Esophagus muscularis mucosa (tissue), 4 donors: ENCODE measurements around the gene RCBTB1. TPM values are rescaled to one million over a fixed set of nuclear protein-coding genes. Genes with fewer than 3 reads are reported as not detected.

Experiments used
- DNase-seq: peaks from one replicate; pipeline ENCODE4 v3.0.0-alpha.2; 2017; ENCODE audit errors: extremely low spot score
- H3K27ac ChIP-seq, 4 donors: fragments of 200-600 bp; sonication (generic); replicated peaks in 1 of 4; 1 replicate in 3 of 4; 2 replicates in 1 of 4; pipeline ENCODE4 v1.5.1; 2016 to 2019; ENCODE audit warnings: mild to moderate bottlenecking in 1 of 4
- H3K27me3 ChIP-seq, 4 donors: fragments of 200-600 bp; sonication (generic); one replicate each; pipeline versions ENCODE4 v1.5.1 to v1.6.0; 2016 to 2019
- H3K36me3 ChIP-seq, 4 donors: fragments of 200-600 bp; sonication (generic); one replicate each; pipeline ENCODE4 v1.5.1; 2016 to 2019
- H3K4me1 ChIP-seq, 4 donors: fragments of 200-600 bp; sonication (generic); one replicate each; pipeline ENCODE4 v1.5.1; 2016 to 2019
- H3K4me3 ChIP-seq, 4 donors: fragments of 200-600 bp; sonication (generic); 1 replicate in 2 of 4; 2 replicates in 2 of 4; pipeline ENCODE4 v1.5.1; 2016 to 2019; ENCODE audit warnings: mild to moderate bottlenecking in 4 of 4, moderate library complexity in 1 of 4
- H3K9me3 ChIP-seq, 4 donors: fragments of 200-600 bp; sonication (generic); 1 replicate in 3 of 4; 2 replicates in 1 of 4; pipeline ENCODE4 v1.5.1; 2016 to 2019
- CTCF ChIP-seq, 3 experiments: fragments of 200-600 bp in 2 of 3; fragments of 450-650 bp in 1 of 3; sonication (generic) in 2 of 3; IDR thresholded peaks; one replicate each; pipeline ENCODE4 v1.5.1; 2017 to 2019; ENCODE audit warnings: antibody characterized with exemption in 3 of 3, mild to moderate bottlenecking in 2 of 3, moderate library complexity in 1 of 3
- EP300 ChIP-seq: sonication (generic); formaldehyde crosslinking; IDR thresholded peaks from one replicate; pipeline ENCODE4 v1.6.1; 2017; ENCODE audit warnings: antibody characterized with exemption
- POLR2A ChIP-seq: fragments of 450-650 bp; IDR thresholded peaks from one replicate; pipeline ENCODE4 v1.6.1; 2017; ENCODE audit warnings: antibody characterized with exemption, moderate library complexity, mild to moderate bottlenecking, low read depth
- POLR2AphosphoS5 ChIP-seq, 2 donors: sonication (generic); formaldehyde crosslinking; IDR thresholded peaks; one replicate each; pipeline ENCODE4 v1.6.1; 2017; ENCODE audit warnings: antibody characterized with exemption in 2 of 2
- WGBS: methylation state at CpG from one replicate; pipeline ENCODE4 v1.1.5; 2018; 5-methylcytosine and 5-hydroxymethylcytosine counted together
- intact Hi-C: fragments of 100-400 bp; cut with DNase I; formaldehyde crosslinking; loops from one replicate; pipeline ENCODE4 v1.15.1; 2023
- total RNA-seq, 4 donors: library from RNA; depleted of rRNA; stranded (reverse); fragments of >200 nt; gene quantifications; one replicate each; pipeline versions ENCODE4 v1.1.0 to v1.2.1, GENCODE V29; 2016

The RCBTB1 gene
- total RNA-seq, 4 donors from 2014 or later, result 11.1 to 14.7 (median 12.3) TPM

- peaks cover 0 to 8% (median 0%) of the 10 kb centered on the region in 4 donors for H3K4me1 ChIP-seq
- intact Hi-C loops, result no loop called here
- WGBS, result 73% methylated on average over 6 of the region's 6 CpGs
- TF ChIP-seq POLR2AphosphoS5 (IDR thresholded peaks at IDR 0.05), result no peak
- no peak for TF ChIP-seq POLR2A
- TF ChIP-seq CTCF (IDR thresholded peaks at IDR 0.05), result peak in 1 of 3 experiments; percentile 14
- TF ChIP-seq EP300, result no peak
- no peaks in the 10 kb centered on the region for H3K9me3 ChIP-seq
- H3K36me3 ChIP-seq, result peaks cover 20 to 89% (median 48%) of the 10 kb centered on the region in 4 donors
- no peak for DNase-seq
- no peaks in the 10 kb centered on the region for H3K27me3 ChIP-seq
- no peak overlapping the region for H3K27ac ChIP-seq
- H3K4me3 ChIP-seq, result no peak overlapping the region
Observed at GRCh38 chr13:49517461-49517860, 67.9 kb downstream of the RCBTB1 start.

GRCh38 chr13:49516467-49516866, 68.9 kb downstream of the RCBTB1 start:
- Histone ChIP-seq H3K27ac (no peak overlapping the region), H3K36me3 (peaks cover 20 to 82% (median 48%) of the 10 kb centered on the region in 4 donors), H3K4me1 (no peaks in the 10 kb centered on the region), H3K9me3 (no peaks in the 10 kb centered on the region), H3K4me3 (no peak overlapping the region), H3K27me3 (no peaks in the 10 kb centered on the region)
- WGBS, result 84% methylated on average over 5 of the region's 5 CpGs
- TF ChIP-seq POLR2A (no peak), CTCF (IDR thresholded peaks at IDR 0.05) (no peak), EP300 (no peak), POLR2AphosphoS5 (IDR thresholded peaks at IDR 0.05) (no peak)
- intact Hi-C loops, result no loop called here
- no peak for DNase-seq

- WGBS, result 97% methylated on average over 2 of the region's 2 CpGs
- Histone ChIP-seq H3K36me3 (peaks cover 15 to 62% (median 37%) of the 10 kb centered on the region in 4 donors), H3K9me3 (no peaks in the 10 kb centered on the region), H3K27ac (no peak overlapping the region), H3K27me3 (no peaks in the 10 kb centered on the region), H3K4me1 (no peaks in the 10 kb centered on the region), H3K4me3 (no peak overlapping the region)
- no peak for DNase-seq
- intact Hi-C loops, result no loop called here
- no peak for TF ChIP-seq POLR2AphosphoS5 (IDR thresholded peaks at IDR 0.05)
- TF ChIP-seq CTCF (IDR thresholded peaks at IDR 0.05), result no peak
- no peak for TF ChIP-seq EP300
- TF ChIP-seq POLR2A, result no peak
Observed at GRCh38 chr13:49512578-49512977, 72.8 kb downstream of the RCBTB1 start.

GRCh38 chr13:49503951-49504350, 81.4 kb downstream of the RCBTB1 start:
- Histone ChIP-seq H3K27me3 (no peaks in the 10 kb centered on the region), H3K27ac (no peak overlapping the region), H3K4me1 (peaks cover 0 to 18% (median 7%) of the 10 kb centered on the region in 4 donors), H3K4me3 (no peak overlapping the region), H3K36me3 (no peaks in the 10 kb centered on the region), H3K9me3 (no peaks in the 10 kb centered on the region)
- TF ChIP-seq POLR2AphosphoS5 (IDR thresholded peaks at IDR 0.05), result no peak
- TF ChIP-seq CTCF (IDR thresholded peaks at IDR 0.05), result no peak
- TF ChIP-seq POLR2A, result no peak
- no peak for TF ChIP-seq EP300
- intact Hi-C loops, result no loop called here
- no peak for DNase-seq
- 97% methylated on average over 3 of the region's 3 CpGs for WGBS

- WGBS, result 56% methylated on average over 9 of the region's 9 CpGs
- H3K27ac ChIP-seq, result peak overlapping the region in 3 of 4 donors; percentile 17 to 57 (median 21)
- TF ChIP-seq POLR2AphosphoS5 (IDR thresholded peaks at IDR 0.05) (peak in 1 of 2 donors; percentile 8), CTCF (IDR thresholded peaks at IDR 0.05) (no peak)
- intact Hi-C loops, result no loop called here
- no peak overlapping the region for H3K4me3 ChIP-seq
- H3K9me3 ChIP-seq, result no peaks in the 10 kb centered on the region
- no peaks in the 10 kb centered on the region for H3K36me3 ChIP-seq
- H3K4me1 ChIP-seq, result peaks cover 0 to 18% (median 7%) of the 10 kb centered on the region in 4 donors
- no peaks in the 10 kb centered on the region for H3K27me3 ChIP-seq
- DNase-seq, result no peak
Observed at GRCh38 chr13:49502954-49503353, 82.4 kb downstream of the RCBTB1 start.
